ENCODE results near the gene RARB. TPM values are rescaled to one million over a fixed set of nuclear protein-coding genes. Genes with fewer than 3 reads are reported as not detected.

The RARB gene
- total RNA-seq, 2 experiments from 2014 or later = not detected

GRCh38 chr3:25536521-25537391 lies 108.7 kb downstream of the RARB start:
- ChIA-PET POLR2A (no interaction called here), CTCF (no interaction called here)
- H3K4me3 Mint-ChIP-seq = no peak overlapping the region
- no peaks in the 10 kb centered on the region for H3K4me1 Mint-ChIP-seq (ENCODE audit: low read depth)
- intact Hi-C loops (cut with micrococcal nuclease) = no loop called here
- no peak for ATAC-seq
- DNase-seq = no peak
- no peaks in the 10 kb centered on the region for H3K36me3 Mint-ChIP-seq (ENCODE audit: low read depth)
- TF ChIP-seq, protein P1, sequence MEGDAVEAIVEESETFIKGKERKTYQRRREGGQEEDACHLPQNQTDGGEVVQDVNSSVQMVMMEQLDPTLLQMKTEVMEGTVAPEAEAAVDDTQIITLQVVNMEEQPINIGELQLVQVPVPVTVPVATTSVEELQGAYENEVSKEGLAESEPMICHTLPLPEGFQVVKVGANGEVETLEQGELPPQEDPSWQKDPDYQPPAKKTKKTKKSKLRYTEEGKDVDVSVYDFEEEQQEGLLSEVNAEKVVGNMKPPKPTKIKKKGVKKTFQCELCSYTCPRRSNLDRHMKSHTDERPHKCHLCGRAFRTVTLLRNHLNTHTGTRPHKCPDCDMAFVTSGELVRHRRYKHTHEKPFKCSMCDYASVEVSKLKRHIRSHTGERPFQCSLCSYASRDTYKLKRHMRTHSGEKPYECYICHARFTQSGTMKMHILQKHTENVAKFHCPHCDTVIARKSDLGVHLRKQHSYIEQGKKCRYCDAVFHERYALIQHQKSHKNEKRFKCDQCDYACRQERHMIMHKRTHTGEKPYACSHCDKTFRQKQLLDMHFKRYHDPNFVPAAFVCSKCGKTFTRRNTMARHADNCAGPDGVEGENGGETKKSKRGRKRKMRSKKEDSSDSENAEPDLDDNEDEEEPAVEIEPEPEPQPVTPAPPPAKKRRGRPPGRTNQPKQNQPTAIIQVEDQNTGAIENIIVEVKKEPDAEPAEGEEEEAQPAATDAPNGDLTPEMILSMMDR (IDR thresholded peaks at IDR 0.05) = no peak
- H3K27me3 Mint-ChIP-seq = no peaks in the 10 kb centered on the region
- peaks cover 11% of the 10 kb centered on the region for H3K9me3 Mint-ChIP-seq
- H3K27ac Mint-ChIP-seq = no peak overlapping the region

DNA sequence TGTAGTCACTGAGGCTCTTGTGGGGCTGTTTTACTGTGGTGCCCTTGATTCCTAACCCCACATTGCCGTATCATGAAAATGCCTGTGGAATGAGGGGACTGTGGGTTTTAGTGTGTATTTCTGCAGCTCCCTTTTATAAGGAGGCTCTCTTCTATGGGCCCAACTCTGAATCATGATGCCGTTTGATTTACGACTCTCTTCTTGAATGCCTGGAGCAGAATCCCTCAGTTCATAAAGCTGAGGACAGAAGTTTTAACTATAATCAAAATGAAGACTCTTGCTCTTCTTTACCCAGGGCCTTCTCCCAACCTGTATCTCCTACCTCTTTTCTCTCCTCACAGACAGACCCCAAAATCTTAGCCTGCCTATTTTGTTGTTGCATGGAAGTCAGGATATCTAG lies 109.5 kb downstream of the RARB start:
- no peaks in the 10 kb centered on the region for H3K36me3 Mint-ChIP-seq (ENCODE audit: low read depth)
- no peak overlapping the region for H3K4me3 Mint-ChIP-seq
- no peaks in the 10 kb centered on the region for H3K4me1 Mint-ChIP-seq (ENCODE audit: low read depth)
- intact Hi-C loops (cut with micrococcal nuclease) = no loop called here
- no peak overlapping the region for H3K27ac Mint-ChIP-seq
- TF ChIP-seq, protein P1 (IDR thresholded peaks at IDR 0.05) = no peak
- DNase-seq (no peak), ATAC-seq (no peak)
- CTCF ChIA-PET = no interaction called here
- H3K9me3 Mint-ChIP-seq = peaks cover 5% of the 10 kb centered on the region
- POLR2A ChIA-PET = no interaction called here
- no peaks in the 10 kb centered on the region for H3K27me3 Mint-ChIP-seq

DNA sequence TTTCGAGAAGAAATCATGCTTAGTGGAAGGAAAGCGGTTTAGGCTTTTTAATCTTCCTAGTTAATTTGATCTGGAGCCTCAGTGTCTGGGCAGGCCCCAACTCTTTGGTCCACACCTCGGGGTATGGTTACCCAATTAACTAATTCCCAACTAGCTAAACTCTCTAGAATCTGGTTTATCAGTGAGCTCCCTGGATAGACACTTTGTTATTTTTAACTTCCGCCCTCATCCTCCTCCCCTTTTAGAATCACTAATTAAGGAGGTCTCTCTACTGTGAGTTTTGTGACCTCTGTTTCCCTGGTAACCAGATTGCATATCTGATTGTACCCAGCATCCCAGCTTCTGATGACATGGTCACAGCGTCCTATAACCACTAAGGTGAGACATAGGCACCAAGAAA lies 112.2 kb downstream of the RARB start:
- intact Hi-C loops (cut with micrococcal nuclease) = no loop called here
- H3K4me1 Mint-ChIP-seq (ENCODE audit: low read depth) = no peaks in the 10 kb centered on the region
- DNase-seq (no peak), ATAC-seq (no peak)
- H3K9me3 Mint-ChIP-seq = no peaks in the 10 kb centered on the region
- TF ChIP-seq, protein P1 (IDR thresholded peaks at IDR 0.05) = no peak
- H3K36me3 Mint-ChIP-seq (ENCODE audit: low read depth) = no peaks in the 10 kb centered on the region
- CTCF ChIA-PET = interaction anchor here (1.4 kb wide), 1 partner anchor 53 kb away, joined by 3 read pairs; no protein-coding TSS in a partner anchor
- H3K27ac Mint-ChIP-seq = no peak overlapping the region
- no peak overlapping the region for H3K4me3 Mint-ChIP-seq
- peaks cover 1% of the 10 kb centered on the region for H3K27me3 Mint-ChIP-seq
- POLR2A ChIA-PET = no interaction called here

GRCh38 chr3:25542492-25543039 lies 114.5 kb downstream of the RARB start:
- Mint-ChIP-seq H3K9me3 (no peaks in the 10 kb centered on the region), H3K4me3 (no peak overlapping the region), H3K27ac (no peak overlapping the region), H3K36me3 (ENCODE audit: low read depth) (no peaks in the 10 kb centered on the region), H3K27me3 (peaks cover 2% of the 10 kb centered on the region), H3K4me1 (ENCODE audit: low read depth) (no peaks in the 10 kb centered on the region)
- ATAC-seq = no peak
- ChIA-PET POLR2A (no interaction called here), CTCF (interaction anchor here (1.8 kb wide), 1 partner anchor 10 kb away, joined by 9 read pairs; no protein-coding TSS in a partner anchor)
- no peak for DNase-seq
- intact Hi-C loops (cut with micrococcal nuclease) = no loop called here
- TF ChIP-seq, protein P1 (IDR thresholded peaks at IDR 0.05) = no peak

DNA sequence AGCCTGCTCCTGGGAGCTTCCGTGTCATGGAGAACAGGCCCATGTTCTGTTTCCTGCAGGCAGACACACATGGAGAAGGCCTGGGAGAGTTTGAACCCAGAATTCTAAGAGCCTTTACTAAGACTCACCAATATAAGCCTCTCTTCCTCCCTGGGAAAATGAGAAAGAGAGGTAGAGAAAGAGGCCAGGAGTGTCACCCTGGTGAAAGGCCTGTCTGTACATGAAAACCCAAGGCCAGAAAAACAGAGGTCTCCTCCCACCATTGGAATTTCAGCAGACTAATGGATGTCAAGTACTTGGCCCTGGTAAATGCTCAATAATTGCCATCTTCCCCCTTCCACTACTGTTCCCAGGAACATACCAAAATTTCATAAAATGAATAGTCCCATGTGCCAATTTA lies 119.0 kb downstream of the RARB start:
- CTCF ChIA-PET = interaction anchor here (0.6 kb wide), 1 partner anchor 14 kb away, joined by 3 read pairs; no protein-coding TSS in a partner anchor
- Mint-ChIP-seq H3K9me3 (no peaks in the 10 kb centered on the region), H3K4me1 (ENCODE audit: low read depth) (no peaks in the 10 kb centered on the region), H3K27ac (no peak overlapping the region), H3K36me3 (ENCODE audit: low read depth) (no peaks in the 10 kb centered on the region), H3K4me3 (no peak overlapping the region), H3K27me3 (peaks cover 4% of the 10 kb centered on the region)
- POLR2A ChIA-PET = no interaction called here
- TF ChIP-seq, protein P1 (IDR thresholded peaks at IDR 0.05) = no peak
- DNase-seq (no peak), ATAC-seq (no peak)
- intact Hi-C loops (cut with micrococcal nuclease) = no loop called here

Data from activated CD8-positive, alpha-beta T cell treated with anti-CD3 and anti-CD28 coated beads for 36 hours (primary cell).